ENCODE data around the gene PPARG. TPM values are rescaled to one million over a fixed set of nuclear protein-coding genes. Genes with fewer than 3 reads are reported as not detected.

Gene PPARG
- polyA plus RNA-seq, 1 donor (not counting 4 experiments of a cell fraction or from before 2014, with no cell fraction given): 3.1 TPM

- TF ChIP-seq EZH2 (IDR thresholded peaks at IDR 0.05; ENCODE audit: low read length) (no peak), CTCF (optimal IDR thresholded peaks at IDR 0.05 in 1 of 3, IDR thresholded peaks at IDR 0.05 in 1 of 3, conservative IDR thresholded peaks at IDR 0.05 in 1 of 3; ENCODE audit: extremely low read depth in 1 of 3, insufficient read depth in 2 of 3, low read length in 3 of 3) (no peak)
- DNase-seq (ENCODE audit: low read depth, low spot score) (no peak), FAIRE-seq (no peak)
- dilution Hi-C loops (cut with MboI; ENCODE audit: extremely low pct_ligation_motif_present, low sequenced_read_pairs): no loop called here
- Histone ChIP-seq H3K9me3 (ENCODE audit: control insufficient read depth, low read depth, low read length) (no peaks in the 10 kb centered on the region), H3K79me2 (ENCODE audit: control insufficient read depth, insufficient read depth, low read length) (no peaks in the 10 kb centered on the region), H3K9ac (ENCODE audit: control insufficient read depth, extremely low read depth, insufficient read depth, low read length) (no peak overlapping the region), H3K4me1 (ENCODE audit: control insufficient read depth, extremely low read depth, insufficient read depth, low read length) (no peaks in the 10 kb centered on the region), H3K4me2 (ENCODE audit: control insufficient read depth, extremely low read depth, insufficient read depth, low read depth, low read length) (no peak overlapping the region), H2AFZ (ENCODE audit: control insufficient read depth, low read length) (no peak overlapping the region), H3K4me3 (ENCODE audit: control insufficient read depth in 2 of 3, extremely low read depth in 1 of 3, insufficient read depth in 2 of 3, low read depth in 1 of 3, low read length in 3 of 3) (no peak overlapping the region), H3K27ac (ENCODE audit: control insufficient read depth, insufficient read depth, low read length) (no peak overlapping the region), H3K9me1 (ENCODE audit: control insufficient read depth, extremely low read depth, insufficient read depth, low read length) (no peaks in the 10 kb centered on the region), H3K36me3 (ENCODE audit: control insufficient read depth in 2 of 2, extremely low read depth in 1 of 2, insufficient read depth in 2 of 2, low read length in 2 of 2) (no peaks in the 10 kb centered on the region), H4K20me1 (ENCODE audit: control insufficient read depth, extremely low read depth, insufficient read depth, low read length) (no peaks in the 10 kb centered on the region), H3K27me3 (ENCODE audit: control insufficient read depth, extremely low read depth, insufficient read depth, low read length) (no peaks in the 10 kb centered on the region)
Measured at GRCh38 chr3:12388185-12388584, 99.3 kb downstream of the PPARG start.

- Histone ChIP-seq H3K9me1 (ENCODE audit: control insufficient read depth, extremely low read depth, insufficient read depth, low read length) (no peaks in the 10 kb centered on the region), H3K4me2 (ENCODE audit: control insufficient read depth, extremely low read depth, insufficient read depth, low read depth, low read length) (no peak overlapping the region), H3K27me3 (ENCODE audit: control insufficient read depth, extremely low read depth, insufficient read depth, low read length) (no peaks in the 10 kb centered on the region), H3K9ac (ENCODE audit: control insufficient read depth, extremely low read depth, insufficient read depth, low read length) (no peak overlapping the region), H3K4me3 (ENCODE audit: control insufficient read depth in 2 of 3, extremely low read depth in 1 of 3, insufficient read depth in 2 of 3, low read depth in 1 of 3, low read length in 3 of 3) (no peak overlapping the region), H3K79me2 (ENCODE audit: control insufficient read depth, insufficient read depth, low read length) (no peaks in the 10 kb centered on the region), H4K20me1 (ENCODE audit: control insufficient read depth, extremely low read depth, insufficient read depth, low read length) (no peaks in the 10 kb centered on the region), H3K9me3 (ENCODE audit: control insufficient read depth, low read depth, low read length) (no peaks in the 10 kb centered on the region), H3K4me1 (ENCODE audit: control insufficient read depth, extremely low read depth, insufficient read depth, low read length) (no peaks in the 10 kb centered on the region), H2AFZ (ENCODE audit: control insufficient read depth, low read length) (no peak overlapping the region), H3K36me3 (ENCODE audit: control insufficient read depth in 2 of 2, extremely low read depth in 1 of 2, insufficient read depth in 2 of 2, low read length in 2 of 2) (no peaks in the 10 kb centered on the region), H3K27ac (ENCODE audit: control insufficient read depth, insufficient read depth, low read length) (no peak overlapping the region)
- no peak for DNase-seq (ENCODE audit: low read depth, low spot score)
- no peak for TF ChIP-seq CTCF (optimal IDR thresholded peaks at IDR 0.05 in 1 of 3, IDR thresholded peaks at IDR 0.05 in 1 of 3, conservative IDR thresholded peaks at IDR 0.05 in 1 of 3; ENCODE audit: extremely low read depth in 1 of 3, insufficient read depth in 2 of 3, low read length in 3 of 3)
- no peak for TF ChIP-seq EZH2 (IDR thresholded peaks at IDR 0.05; ENCODE audit: low read length)
- dilution Hi-C loops (cut with MboI; ENCODE audit: extremely low pct_ligation_motif_present, low sequenced_read_pairs): no loop called here
- FAIRE-seq: no peak
Measured at GRCh38 chr3:12392101-12392878, 103.4 kb downstream of the PPARG start.
